BJ (cell line): ENCODE measurements around the gene PCNX4. TPM values are rescaled to one million over a fixed set of nuclear protein-coding genes. Genes with fewer than 3 reads are reported as not detected.

ENCODE experiments used
- CTCF ChIA-PET: fragments of 350-600 bp; formaldehyde crosslinking; extraction: SDS; loops from one replicate; lab custom pipeline; 2021; ENCODE audit warnings: antibody characterized with exemption, inconsistent platforms; lab: Yijun Ruan, JAX
- POLR2A ChIA-PET: fragments of 300-600 bp; sonication (Branson Sonifier 250); formaldehyde crosslinking; extraction: SDS; loops from one replicate; lab custom pipeline; 2021; ENCODE audit warnings: antibody characterized with exemption; lab: Charles Lee
- DNase-seq: peaks from one replicate; pipeline ENCODE4 v3.0.0-alpha.2; 2011; ENCODE audit warnings: low read depth
- H3K27me3 ChIP-seq: 2 replicates; pipeline ENCODE4 v1.6.0; 2011; ENCODE audit warnings: low read length; ENCODE audit not compliant: control insufficient read depth, insufficient read depth
- H3K36me3 ChIP-seq: 2 replicates; pipeline ENCODE4 v1.5.1; 2011; ENCODE audit warnings: low read length; ENCODE audit not compliant: control insufficient read depth, insufficient read depth
- H3K4me3 ChIP-seq: 2 replicates; pipeline ENCODE4 v1.5.1; 2011; ENCODE audit warnings: low read depth, mild to moderate bottlenecking, control low read depth, low read length
- polyA plus RNA-seq: library from polyadenylated mRNA; depleted of rRNA; stranded (reverse); fragments of >200 nt; gene quantifications from 2 replicates; pipeline ENCODE4 v1.2.3, GENCODE V29; 2011
- TF ChIP-seq, protein P1 (sequence below): IDR thresholded peaks from 2 replicates; pipeline ENCODE4 v1.5.1; 2011; ENCODE audit warnings: low read depth, mild to moderate bottlenecking, control low read depth, inconsistent platforms, low read length, moderate library complexity; ENCODE audit not compliant: insufficient read depth

The PCNX4 gene
- polyA plus RNA-seq, 1 experiment = 22.0 TPM

DNA sequence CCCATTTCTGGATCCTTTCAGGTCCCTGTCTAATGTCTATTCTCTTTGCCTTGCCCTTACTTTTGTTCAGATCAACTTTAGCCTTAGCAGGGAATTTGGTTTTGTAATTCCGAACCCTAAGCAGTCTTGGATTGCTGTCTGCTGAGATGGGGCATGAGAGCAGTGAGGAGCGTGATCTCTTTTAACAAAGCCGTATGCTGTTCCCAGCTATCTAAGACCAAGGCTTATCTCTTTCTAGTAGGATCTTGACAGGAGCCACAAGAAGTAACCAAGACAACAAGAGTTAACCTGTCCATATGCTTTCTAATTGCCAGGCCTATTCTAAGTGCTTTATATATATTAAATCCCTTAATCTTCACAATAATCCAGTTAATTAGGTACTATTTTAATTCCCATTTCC, 78.0 kb downstream of the PCNX4 start:
- TF ChIP-seq, protein P1, sequence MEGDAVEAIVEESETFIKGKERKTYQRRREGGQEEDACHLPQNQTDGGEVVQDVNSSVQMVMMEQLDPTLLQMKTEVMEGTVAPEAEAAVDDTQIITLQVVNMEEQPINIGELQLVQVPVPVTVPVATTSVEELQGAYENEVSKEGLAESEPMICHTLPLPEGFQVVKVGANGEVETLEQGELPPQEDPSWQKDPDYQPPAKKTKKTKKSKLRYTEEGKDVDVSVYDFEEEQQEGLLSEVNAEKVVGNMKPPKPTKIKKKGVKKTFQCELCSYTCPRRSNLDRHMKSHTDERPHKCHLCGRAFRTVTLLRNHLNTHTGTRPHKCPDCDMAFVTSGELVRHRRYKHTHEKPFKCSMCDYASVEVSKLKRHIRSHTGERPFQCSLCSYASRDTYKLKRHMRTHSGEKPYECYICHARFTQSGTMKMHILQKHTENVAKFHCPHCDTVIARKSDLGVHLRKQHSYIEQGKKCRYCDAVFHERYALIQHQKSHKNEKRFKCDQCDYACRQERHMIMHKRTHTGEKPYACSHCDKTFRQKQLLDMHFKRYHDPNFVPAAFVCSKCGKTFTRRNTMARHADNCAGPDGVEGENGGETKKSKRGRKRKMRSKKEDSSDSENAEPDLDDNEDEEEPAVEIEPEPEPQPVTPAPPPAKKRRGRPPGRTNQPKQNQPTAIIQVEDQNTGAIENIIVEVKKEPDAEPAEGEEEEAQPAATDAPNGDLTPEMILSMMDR = no peak
- CTCF ChIA-PET = interaction anchor here (1.0 kb wide), 1 partner anchor 15 kb away, joined by 3 read pairs; no protein-coding TSS in a partner anchor

DNA sequence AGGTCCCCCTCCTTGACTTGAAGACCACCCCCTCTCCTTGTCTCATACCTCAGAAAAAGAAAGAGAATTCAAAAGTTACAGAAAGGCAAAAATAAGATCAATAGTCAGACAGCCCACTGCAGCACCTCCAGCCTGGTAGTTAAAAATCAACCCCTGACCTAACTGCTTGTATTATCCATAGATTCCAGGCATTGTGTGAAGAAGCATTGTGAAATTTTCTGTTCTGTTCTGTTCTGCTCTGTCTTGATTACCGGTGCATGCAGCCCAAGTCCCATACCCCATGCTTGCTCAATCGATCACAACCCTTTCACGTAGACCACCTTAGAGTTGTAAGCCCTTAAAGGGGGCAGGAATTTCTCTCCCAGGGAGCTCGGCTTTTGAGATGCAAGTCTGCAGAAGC, 79.2 kb downstream of the PCNX4 start:
- ChIA-PET CTCF (interaction anchor here (0.7 to 1.8 kb wide), 4 partner anchors 12 to 206 kb away, joined by 4 to 7 read pairs (median 6); no protein-coding TSS in a partner anchor), POLR2A (no interaction called here)
- 0 out of 2 replicates have a peak, but pooled peaks cover 2% of the 10 kb centered on the region for H3K27me3 ChIP-seq
- TF ChIP-seq, protein P1 = no peak
- no peak overlapping the region for H3K4me3 ChIP-seq
- no peak for DNase-seq
- no peaks in the 10 kb centered on the region for H3K36me3 ChIP-seq

More for the DNA sequence above, 78.0 kb downstream of the PCNX4 start:
- H3K36me3 ChIP-seq = no peaks in the 10 kb centered on the region
- 0 out of 2 replicates have a peak, but pooled peaks cover 2% of the 10 kb centered on the region for H3K27me3 ChIP-seq
- no peak overlapping the region for H3K4me3 ChIP-seq
- DNase-seq = no peak
- POLR2A ChIA-PET = no interaction called here

DNA sequence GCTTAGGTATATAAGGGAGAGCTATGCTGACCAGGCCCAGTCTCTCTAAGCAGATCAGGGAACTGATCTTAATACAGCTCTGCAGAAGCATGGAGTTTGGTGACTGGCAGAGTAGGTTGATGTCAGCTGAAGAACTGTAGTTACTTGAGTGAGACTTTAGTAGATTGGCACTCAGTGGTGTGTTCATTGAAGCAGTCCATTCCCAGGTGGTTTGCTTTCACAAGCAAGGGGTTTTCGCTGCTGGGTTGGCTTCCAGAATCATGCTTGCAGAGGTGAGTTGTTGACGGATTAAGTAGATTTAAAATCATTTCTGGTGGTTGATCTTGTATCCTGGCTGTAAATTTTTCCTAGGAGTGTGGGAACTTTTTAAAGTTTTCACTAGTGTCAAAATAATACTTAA, 80.0 kb downstream of the PCNX4 start:
- ChIA-PET CTCF (interaction anchor here (0.7 to 1.8 kb wide), 4 partner anchors 12 to 206 kb away, joined by 4 to 7 read pairs (median 6); no protein-coding TSS in a partner anchor), POLR2A (no interaction called here)
- no peak for DNase-seq
- no peaks in the 10 kb centered on the region for H3K36me3 ChIP-seq
- 0 out of 2 replicates have a peak, but pooled peaks cover 2% of the 10 kb centered on the region for H3K27me3 ChIP-seq
- TF ChIP-seq, protein P1 = no peak
- no peak overlapping the region for H3K4me3 ChIP-seq

DNA sequence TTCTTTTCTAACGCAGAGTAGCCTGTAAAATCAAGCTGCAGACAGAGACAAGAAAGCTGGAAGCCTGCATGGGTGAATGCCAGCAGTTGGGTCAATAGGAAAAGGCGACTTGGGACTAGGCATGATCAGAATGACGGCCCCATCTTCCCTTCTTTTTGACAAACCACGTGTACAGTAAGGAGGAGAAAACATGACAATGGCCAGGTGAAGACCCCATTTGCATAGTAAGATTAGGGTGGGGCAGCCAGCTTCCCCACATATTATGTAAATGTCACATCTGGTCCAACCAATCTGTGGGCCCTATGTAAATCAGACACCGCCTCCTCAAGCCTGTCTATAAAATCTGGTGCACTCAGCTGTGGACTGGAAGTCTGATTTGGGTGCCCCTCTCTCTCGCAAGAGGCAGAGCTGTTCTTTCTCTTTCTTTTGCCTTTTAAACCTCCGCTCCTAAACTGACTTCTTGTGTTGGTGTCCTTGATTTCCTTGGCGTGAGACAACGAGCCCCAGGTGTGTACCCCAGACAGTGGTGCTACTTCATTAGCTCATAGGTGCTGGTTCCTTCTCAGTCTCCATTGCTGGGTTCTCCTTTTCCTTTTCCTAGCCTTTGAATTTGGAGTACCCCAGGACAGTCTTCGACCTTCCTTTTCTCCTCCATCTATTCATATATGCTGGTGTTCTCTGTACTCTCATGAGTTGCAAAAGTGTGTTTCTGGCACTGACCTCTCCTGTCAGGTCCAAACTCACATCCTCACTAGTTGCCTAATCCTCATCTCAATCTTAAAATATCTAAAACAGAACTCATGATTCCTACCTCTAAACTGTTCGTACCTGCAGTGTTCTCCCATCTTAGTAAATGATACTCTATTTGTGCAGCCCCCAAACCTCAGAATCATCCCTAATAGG, 82.9 kb downstream of the PCNX4 start:
- TF ChIP-seq, protein P1 = no peak
- Histone ChIP-seq H3K27me3 (no peaks in the 10 kb centered on the region), H3K4me3 (no peak overlapping the region), H3K36me3 (no peaks in the 10 kb centered on the region)
- DNase-seq = no peak
- CTCF ChIA-PET = interaction anchor here (0.9 to 1.3 kb wide), 4 partner anchors 9 to 109 kb away, joined by 3 to 6 read pairs (median 4); partner anchors contain the start of gene DHRS7
- POLR2A ChIA-PET = no interaction called here

DNA sequence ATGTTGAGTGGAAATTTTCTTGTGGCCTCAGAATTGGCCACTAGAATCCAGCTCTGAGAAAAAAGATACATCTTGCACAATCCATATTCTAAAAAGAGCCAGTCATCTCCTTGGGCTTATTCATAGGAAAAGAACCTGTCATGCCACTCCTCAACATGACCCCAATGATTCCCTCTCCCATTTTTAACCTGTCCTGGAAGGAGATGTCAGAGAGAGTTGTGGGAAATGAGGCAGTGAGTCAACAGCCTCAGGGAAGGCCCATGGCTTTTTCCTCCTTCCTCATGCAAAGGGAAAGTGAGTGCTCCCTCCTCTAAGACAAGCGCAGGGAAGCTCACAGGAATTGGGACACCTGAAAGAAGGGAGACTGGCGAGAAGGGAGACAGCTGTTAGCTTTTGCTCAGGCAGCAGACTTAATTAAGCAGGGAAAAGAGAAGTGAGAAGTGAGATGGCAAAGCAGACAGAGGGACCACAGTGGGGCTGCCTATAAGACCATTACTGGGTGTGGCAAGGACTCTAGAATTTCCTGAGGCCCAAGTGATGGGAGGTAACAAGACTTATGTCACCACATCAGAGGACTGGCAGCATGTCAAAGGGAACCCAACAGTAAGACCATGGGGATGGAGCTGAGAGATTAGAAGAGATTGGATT, 83.7 kb downstream of the PCNX4 start:
- Histone ChIP-seq H3K36me3 (no peaks in the 10 kb centered on the region), H3K4me3 (no peak overlapping the region), H3K27me3 (no peaks in the 10 kb centered on the region)
- DNase-seq = no peak
- TF ChIP-seq, protein P1 = no peak
- ChIA-PET CTCF (interaction anchor here (0.9 to 1.3 kb wide), 3 partner anchors 10 to 110 kb away, joined by 3 to 6 read pairs (median 5); partner anchors contain the start of gene DHRS7), POLR2A (no interaction called here)
